Neural crest cell (in vitro differentiated cells): ENCODE results near the gene CDH8. TPM values are rescaled to one million over a fixed set of nuclear protein-coding genes. Genes with fewer than 3 reads are reported as not detected.
"Not testable (repeated sequence)": the region's sequence is repeated elsewhere in the genome, so short reads cannot be mapped to it uniquely, and the experiment has no call there.

Experiments used
- DNase-seq: peaks from one replicate; pipeline ENCODE4 v3.0.0; 2021; ENCODE audit warnings: low read depth, mixed read lengths, low spot score
- H3K27ac Mint-ChIP-seq: one replicate; pipeline ENCODE4 v1.8.0; 2021; ENCODE audit warnings: mild to moderate bottlenecking, mixed read lengths; ENCODE audit not compliant: unreplicated experiment
- H3K27me3 Mint-ChIP-seq: 2 replicates; pipeline ENCODE4 v1.8.0; 2021; ENCODE audit warnings: low read depth, mild to moderate bottlenecking, mixed read lengths
- H3K36me3 Mint-ChIP-seq: 2 replicates; pipeline ENCODE4 v1.8.0; 2021; ENCODE audit warnings: low read depth, mild to moderate bottlenecking, mixed read lengths
- H3K4me1 Mint-ChIP-seq: 2 replicates; pipeline ENCODE4 v1.8.0; 2021; ENCODE audit warnings: mixed read lengths
- H3K4me3 Mint-ChIP-seq: one replicate; pipeline ENCODE4 v1.8.0; 2021; ENCODE audit warnings: mild to moderate bottlenecking, mixed read lengths
- H3K9me3 Mint-ChIP-seq: 2 replicates; pipeline ENCODE4 v1.8.0; 2021; ENCODE audit warnings: mixed read lengths
- total RNA-seq: library from RNA; stranded (reverse); gene quantifications from 2 replicates; pipeline ENCODE4 v1.2.1, GENCODE V29; 2021
- TF ChIP-seq, protein P1 (sequence below): fragments of 200-600 bp; sonication (generic); conservative IDR thresholded peaks from 2 replicates; pipeline ENCODE4 v1.5.0; 2021; ENCODE audit warnings: antibody characterized with exemption, mild to moderate bottlenecking

CDH8 gene
- total RNA-seq, 1 donor from 2014 or later: 7.1 TPM

DNA sequence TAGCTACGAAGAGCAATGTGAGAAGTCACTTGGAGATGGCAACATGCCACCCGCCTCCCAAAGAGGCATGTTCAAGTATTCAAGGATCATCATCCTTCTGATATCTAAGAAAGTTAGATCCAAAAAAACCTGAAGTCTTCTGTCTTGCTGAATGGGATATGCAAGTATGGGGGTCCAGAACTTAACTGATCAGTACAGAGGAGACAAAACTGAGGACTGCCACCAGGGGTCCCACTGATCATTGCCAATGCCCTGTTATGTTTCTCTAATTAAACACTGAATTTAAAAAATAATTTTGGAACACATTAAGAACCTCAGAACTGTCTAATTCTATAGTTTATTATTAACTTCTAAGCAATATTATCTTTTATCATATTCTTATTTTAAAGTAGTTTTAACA is 99.7 kb downstream of the CDH8 start:
- no peaks in the 10 kb centered on the region for H3K27me3 Mint-ChIP-seq
- no peak overlapping the region for H3K27ac Mint-ChIP-seq
- no peaks in the 10 kb centered on the region for H3K9me3 Mint-ChIP-seq
- H3K36me3 Mint-ChIP-seq: no peaks in the 10 kb centered on the region
- H3K4me1 Mint-ChIP-seq: no peaks in the 10 kb centered on the region
- DNase-seq: no peak
- H3K4me3 Mint-ChIP-seq: no peak overlapping the region
- TF ChIP-seq, protein P1, sequence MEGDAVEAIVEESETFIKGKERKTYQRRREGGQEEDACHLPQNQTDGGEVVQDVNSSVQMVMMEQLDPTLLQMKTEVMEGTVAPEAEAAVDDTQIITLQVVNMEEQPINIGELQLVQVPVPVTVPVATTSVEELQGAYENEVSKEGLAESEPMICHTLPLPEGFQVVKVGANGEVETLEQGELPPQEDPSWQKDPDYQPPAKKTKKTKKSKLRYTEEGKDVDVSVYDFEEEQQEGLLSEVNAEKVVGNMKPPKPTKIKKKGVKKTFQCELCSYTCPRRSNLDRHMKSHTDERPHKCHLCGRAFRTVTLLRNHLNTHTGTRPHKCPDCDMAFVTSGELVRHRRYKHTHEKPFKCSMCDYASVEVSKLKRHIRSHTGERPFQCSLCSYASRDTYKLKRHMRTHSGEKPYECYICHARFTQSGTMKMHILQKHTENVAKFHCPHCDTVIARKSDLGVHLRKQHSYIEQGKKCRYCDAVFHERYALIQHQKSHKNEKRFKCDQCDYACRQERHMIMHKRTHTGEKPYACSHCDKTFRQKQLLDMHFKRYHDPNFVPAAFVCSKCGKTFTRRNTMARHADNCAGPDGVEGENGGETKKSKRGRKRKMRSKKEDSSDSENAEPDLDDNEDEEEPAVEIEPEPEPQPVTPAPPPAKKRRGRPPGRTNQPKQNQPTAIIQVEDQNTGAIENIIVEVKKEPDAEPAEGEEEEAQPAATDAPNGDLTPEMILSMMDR: peak; percentile 65

DNA sequence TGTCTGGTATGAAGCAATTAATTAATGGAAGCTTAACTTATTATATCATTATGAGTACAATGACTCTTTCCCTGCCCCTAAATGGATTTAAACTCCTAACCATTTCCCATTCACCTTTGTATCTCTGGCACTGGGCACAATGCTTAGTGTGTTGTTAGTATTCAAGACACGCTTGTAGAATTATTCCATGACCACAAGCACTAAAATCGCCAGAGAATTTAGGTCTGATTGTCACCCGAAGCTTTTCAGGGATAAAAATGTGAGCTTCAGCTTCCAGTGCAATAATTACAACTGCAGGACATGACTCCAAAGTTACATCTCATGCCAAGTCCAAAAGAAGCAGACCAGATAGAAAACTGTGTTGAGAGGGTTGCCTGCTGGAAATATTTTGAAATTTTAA is 101.6 kb downstream of the CDH8 start:
- Mint-ChIP-seq H3K4me3 (no peak overlapping the region), H3K9me3 (no peaks in the 10 kb centered on the region), H3K27ac (no peak overlapping the region), H3K4me1 (no peaks in the 10 kb centered on the region), H3K36me3 (no peaks in the 10 kb centered on the region), H3K27me3 (no peaks in the 10 kb centered on the region)
- no peak for DNase-seq
- TF ChIP-seq, protein P1: no peak

DNA sequence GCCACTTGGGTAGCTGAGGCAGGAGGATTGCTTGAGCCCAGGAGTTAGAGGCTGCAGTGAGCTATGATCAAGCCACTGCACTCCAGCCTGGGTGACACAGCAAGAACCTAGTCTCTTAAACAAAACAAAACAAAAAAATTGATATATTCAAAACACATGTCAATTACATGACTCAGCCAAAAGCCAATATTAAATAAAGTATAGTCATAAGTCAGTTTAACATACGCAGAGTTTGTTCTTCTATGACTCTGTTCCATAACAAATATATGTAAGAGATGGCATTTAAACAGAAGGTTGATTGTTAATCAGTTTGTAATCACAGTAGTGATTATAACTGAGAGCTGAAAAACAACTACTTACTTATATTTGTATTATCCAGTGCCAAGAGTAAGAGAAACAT is 106.5 kb downstream of the CDH8 start:
- H3K9me3 Mint-ChIP-seq: no peaks in the 10 kb centered on the region
- TF ChIP-seq, protein P1: no peak

DNA sequence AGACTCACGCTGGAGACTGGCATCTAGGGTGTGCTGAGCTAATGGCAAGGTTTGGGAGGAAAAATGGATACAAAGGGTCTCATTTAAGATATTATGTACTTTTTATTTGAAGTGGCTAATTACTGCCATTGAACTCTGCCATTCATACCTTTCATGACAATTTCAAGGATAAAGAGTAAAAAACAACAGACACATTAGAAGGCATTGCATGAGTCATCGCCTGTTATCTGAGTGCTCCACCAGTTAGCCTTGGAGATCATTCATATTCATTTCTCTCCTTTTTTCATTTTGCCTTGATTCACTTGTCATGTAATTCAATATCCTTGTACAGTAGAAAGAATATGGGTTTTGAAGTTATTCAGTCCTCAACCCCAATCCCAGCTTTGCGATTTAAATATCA is 109.5 kb downstream of the CDH8 start:
- H3K4me3 Mint-ChIP-seq: no peak overlapping the region
- H3K27me3 Mint-ChIP-seq: no peaks in the 10 kb centered on the region
- no peaks in the 10 kb centered on the region for H3K9me3 Mint-ChIP-seq
- H3K36me3 Mint-ChIP-seq: no peaks in the 10 kb centered on the region
- H3K4me1 Mint-ChIP-seq: no peaks in the 10 kb centered on the region
- H3K27ac Mint-ChIP-seq: no peak overlapping the region
- DNase-seq: no peak
- TF ChIP-seq, protein P1: no peak

More for the DNA sequence above, 106.5 kb downstream of the CDH8 start:
- Mint-ChIP-seq H3K4me1 (no peaks in the 10 kb centered on the region), H3K27me3 (no peaks in the 10 kb centered on the region), H3K27ac (no peak overlapping the region), H3K36me3 (no peaks in the 10 kb centered on the region), H3K4me3 (no peak overlapping the region)
- no peak for DNase-seq

DNA sequence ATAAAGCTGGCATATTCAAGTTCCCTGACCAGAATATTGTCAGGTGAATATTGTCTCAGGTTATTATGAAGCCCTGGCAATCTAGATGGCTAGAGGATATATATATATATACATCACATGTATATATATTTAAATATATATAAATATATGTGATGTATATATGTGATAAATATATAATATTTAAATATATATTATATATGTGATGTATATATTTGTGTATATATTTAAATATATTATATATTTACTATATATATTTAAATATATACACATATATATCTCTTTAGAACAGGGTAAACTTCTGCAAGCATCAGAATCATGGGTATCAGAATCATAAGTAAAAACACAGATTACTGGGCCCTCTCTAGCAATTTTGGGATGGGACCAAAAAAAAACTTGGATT is 112.6 kb downstream of the CDH8 start:
- Mint-ChIP-seq H3K4me1 (no peaks in the 10 kb centered on the region), H3K27ac (no peak overlapping the region), H3K27me3 (no peaks in the 10 kb centered on the region), H3K9me3 (no peaks in the 10 kb centered on the region), H3K4me3 (no peak overlapping the region), H3K36me3 (no peaks in the 10 kb centered on the region)
- TF ChIP-seq, protein P1: no peak
- no peak for DNase-seq

DNA sequence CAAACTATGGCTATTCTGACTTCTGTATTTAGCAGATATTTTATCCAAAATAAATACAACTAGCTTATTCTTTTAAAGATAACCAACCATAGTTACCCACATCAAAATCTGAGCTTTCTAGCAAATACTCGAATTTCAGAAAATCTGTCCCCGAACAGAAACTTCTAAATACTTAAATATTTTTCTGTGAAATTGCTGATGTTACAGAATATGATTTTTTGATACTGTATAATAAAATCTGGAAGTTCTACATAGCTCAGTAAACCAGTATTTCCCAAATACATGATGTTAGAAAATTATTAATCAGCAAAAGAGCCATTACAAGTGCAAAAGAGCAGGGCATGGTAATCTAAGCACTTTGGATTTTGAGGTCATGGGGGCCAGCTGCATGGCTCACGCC is 114.9 kb downstream of the CDH8 start:
- Mint-ChIP-seq H3K4me3 (no peak overlapping the region), H3K36me3 (peaks cover 3% of the 10 kb centered on the region), H3K27me3 (no peaks in the 10 kb centered on the region), H3K27ac (no peak overlapping the region), H3K4me1 (peaks cover 6% of the 10 kb centered on the region), H3K9me3 (peaks cover 2% of the 10 kb centered on the region)
- DNase-seq: no peak
- TF ChIP-seq, protein P1: no peak

DNA sequence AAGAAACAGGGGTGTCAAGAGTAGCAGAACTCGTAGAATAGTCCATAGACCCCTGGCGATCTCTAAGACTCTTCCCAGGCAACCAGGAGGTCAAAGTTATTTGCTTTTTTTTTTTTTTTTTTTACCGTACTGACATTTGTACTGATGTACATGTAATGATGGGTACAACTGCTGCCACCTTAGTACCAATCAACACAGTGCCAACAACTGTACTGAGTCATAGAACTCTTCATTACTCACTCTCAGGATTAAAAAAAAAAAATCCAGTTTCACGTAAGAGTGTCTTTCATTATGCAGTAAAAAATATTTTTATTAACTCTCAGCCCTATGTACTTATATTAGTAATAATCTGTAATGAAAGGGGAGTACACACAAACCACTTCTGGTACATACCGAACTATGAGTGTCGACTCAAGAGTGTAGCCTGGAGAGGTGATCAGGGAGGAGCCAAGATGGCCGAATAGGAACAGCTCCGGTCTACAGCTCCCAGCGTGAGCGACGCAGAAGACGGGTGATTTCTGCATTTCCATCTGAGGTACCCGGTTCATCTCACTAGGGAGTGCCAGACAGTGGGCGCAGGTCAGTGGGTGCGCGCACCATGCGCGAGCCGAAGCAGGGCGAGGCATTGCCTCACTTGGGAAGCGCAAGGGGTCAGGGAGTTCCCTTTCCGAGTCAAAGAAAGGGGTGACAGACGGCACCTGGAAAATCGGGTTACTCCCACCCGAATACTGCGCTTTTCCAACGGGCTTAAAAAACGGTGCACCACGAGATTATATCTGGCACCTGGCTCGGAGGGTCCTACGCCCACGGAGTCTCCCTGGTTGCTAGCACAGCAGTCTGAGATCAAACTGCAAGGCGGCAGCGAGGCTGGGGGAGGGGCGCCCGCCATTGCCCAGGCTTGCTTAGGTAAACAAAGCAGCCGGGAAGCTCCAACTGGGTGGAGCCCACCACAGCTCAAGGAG is 118.1 kb downstream of the CDH8 start:
- H3K4me1 Mint-ChIP-seq, H3K27me3 Mint-ChIP-seq, H3K9me3 Mint-ChIP-seq, H3K36me3 Mint-ChIP-seq: not testable (repeated sequence)
- peak overlapping the region; percentile 88 for H3K4me3 Mint-ChIP-seq
- peak; percentile 13 for DNase-seq
- H3K27ac Mint-ChIP-seq: peak overlapping the region; percentile 95
